HG03520 (cell line): ENCODE results near the gene SLC19A2.
A peak's percentile ranks its signal among the peaks of the same experiment; 100 is the strongest.
"Not testable (repeated sequence)": the region's sequence is repeated elsewhere in the genome, so short reads cannot be mapped to it uniquely, and the experiment has no call there.

ENCODE experiments used
- ATAC-seq: cut with Tn5 transposase; IDR thresholded peaks from one replicate; pipeline ENCODE4 v1.9.1; 2021; ENCODE audit warnings: mild to moderate bottlenecking, moderate library complexity; ENCODE audit not compliant: unreplicated experiment

The SLC19A2 gene, protein sequence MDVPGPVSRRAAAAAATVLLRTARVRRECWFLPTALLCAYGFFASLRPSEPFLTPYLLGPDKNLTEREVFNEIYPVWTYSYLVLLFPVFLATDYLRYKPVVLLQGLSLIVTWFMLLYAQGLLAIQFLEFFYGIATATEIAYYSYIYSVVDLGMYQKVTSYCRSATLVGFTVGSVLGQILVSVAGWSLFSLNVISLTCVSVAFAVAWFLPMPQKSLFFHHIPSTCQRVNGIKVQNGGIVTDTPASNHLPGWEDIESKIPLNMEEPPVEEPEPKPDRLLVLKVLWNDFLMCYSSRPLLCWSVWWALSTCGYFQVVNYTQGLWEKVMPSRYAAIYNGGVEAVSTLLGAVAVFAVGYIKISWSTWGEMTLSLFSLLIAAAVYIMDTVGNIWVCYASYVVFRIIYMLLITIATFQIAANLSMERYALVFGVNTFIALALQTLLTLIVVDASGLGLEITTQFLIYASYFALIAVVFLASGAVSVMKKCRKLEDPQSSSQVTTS

DNA sequence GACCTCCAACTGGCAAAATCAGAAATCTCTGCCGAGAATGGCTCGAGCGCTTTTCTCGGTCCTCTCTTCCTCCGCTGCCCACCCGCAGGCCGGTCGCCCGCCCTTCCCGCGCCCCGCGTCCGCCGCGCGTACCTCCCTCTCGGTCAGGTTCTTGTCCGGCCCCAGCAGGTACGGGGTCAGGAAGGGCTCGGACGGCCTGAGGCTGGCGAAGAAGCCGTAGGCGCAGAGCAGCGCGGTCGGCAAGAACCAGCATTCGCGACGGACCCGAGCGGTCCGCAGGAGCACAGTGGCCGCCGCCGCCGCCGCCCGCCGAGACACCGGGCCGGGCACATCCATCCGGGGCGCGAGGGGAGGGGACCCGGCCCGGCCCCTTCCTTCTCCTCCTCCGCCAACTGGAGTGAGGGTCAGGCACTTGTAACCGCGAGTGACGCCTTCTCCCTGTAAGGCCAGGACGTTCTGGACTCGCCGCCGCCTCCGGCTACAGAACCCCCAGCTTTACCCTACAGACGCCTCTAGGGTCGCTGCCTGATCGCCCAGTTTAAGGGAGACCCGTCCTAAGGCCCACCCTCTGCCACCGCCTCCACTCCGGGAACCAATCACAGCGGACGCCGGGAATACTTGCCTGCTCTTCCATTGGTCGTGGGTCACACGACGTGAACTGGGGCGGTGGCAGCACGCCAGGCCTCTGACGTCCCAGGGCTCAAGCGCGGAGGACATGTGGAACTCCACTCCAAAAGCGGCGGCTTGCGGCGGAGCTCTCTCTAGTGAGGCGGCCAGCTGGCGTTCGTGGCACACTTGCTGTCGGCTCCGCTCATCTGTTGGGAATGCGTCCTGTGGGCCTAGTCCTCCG is at the start of gene SLC19A2:
Gene SLC19A2, minus strand, starts transcription at position 514 of the 850 bp plus-strand sequence. Its CDS starts 178 bp downstream, at position 336.
- peak; percentile 99 for ATAC-seq

DNA sequence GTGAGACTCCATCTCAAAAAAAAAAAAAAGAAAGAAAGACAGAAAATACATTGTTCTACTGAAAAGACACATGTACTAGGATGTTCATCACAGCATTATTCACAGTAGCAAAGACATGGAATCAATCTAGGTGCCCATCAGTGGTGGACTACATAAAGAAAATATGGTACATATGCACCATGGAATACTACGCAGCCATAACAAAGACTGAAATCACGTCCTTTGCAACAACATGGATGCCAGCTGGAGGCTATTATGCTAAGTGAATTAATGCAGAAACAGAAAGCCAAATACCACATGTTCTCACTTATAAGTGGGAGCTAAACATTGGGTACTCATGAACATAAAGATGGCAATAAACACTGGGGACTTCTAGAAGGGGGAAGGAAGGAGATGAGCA is 48.9 kb upstream of the SLC19A2 start:
- no peak for ATAC-seq

DNA sequence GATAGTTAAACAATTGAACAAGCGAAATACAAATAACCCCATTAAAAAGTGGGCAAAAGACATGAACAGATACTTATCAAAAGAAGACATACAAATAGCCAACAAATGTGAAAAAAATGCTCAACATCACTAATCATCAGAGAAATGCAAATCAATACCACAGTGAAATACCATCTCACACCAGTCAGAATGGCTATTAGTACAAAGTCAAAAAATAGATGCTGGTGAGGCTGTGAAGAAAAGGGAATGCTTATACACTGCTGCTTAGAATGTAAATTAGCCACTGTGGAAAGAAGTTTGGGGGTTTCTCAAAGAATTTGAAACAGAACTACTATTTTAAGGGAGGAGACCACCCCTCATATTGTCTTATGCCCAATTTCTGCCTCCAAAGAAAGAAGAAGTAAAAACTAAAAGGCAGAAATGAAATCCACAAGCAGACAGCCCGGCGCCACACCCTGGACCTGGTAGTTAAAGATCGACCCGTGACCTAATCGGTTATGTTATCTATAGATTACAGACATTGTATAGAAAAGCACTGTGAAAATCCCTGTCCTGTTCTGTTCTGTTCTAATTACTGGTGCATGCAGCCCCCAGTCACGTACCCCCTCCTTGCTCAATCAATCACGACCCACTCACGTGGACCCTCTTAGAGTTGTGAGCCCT is 47.9 kb upstream of the SLC19A2 start:
- not testable (repeated sequence) for ATAC-seq

DNA sequence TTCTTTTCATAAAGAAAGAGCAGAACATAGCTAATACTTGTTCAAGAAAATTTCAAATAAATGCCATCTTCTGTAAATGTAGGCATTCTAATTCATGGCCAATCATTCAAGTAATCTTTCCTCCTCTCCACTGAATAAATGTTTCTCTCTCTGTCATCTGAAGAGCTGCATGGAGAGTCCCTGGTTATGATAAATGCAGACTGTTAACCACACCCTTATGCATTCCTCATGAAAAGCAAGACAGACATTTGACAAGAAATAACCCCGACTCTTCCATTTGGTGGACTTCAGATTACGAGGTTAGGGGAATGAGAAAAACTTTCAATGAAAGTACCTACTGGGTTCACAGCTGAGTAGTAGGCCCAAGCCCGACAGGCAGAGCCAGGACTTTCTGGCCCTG is 44.7 kb upstream of the SLC19A2 start:
- no peak for ATAC-seq

DNA sequence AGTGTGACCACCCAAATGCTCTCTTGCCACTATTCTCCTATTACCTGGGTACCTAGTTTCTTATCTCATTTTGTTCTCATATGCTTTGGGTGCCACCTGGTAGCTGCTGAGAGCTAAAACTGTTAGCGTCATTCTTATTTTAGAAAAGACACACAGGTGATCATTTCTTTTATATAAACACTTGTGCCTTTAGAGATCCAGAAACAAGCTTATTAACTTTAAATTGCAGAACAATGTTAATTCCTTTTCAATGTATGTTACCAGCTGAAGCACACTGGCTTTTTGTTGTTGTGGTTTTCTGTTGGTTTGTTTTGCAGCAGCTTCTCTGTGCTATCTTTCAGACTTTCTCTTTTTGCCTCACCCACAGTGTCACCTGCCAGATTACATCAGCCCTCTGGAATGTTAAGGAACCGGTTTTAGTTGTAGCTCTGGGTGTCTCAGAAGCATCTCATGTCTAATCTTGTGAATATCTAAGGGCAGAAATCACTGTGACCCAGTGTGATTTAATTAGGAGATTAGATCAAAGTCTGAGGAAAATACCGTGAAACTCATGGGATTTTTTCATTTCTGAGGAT is 43.4 kb upstream of the SLC19A2 start:
- ATAC-seq: no peak

DNA sequence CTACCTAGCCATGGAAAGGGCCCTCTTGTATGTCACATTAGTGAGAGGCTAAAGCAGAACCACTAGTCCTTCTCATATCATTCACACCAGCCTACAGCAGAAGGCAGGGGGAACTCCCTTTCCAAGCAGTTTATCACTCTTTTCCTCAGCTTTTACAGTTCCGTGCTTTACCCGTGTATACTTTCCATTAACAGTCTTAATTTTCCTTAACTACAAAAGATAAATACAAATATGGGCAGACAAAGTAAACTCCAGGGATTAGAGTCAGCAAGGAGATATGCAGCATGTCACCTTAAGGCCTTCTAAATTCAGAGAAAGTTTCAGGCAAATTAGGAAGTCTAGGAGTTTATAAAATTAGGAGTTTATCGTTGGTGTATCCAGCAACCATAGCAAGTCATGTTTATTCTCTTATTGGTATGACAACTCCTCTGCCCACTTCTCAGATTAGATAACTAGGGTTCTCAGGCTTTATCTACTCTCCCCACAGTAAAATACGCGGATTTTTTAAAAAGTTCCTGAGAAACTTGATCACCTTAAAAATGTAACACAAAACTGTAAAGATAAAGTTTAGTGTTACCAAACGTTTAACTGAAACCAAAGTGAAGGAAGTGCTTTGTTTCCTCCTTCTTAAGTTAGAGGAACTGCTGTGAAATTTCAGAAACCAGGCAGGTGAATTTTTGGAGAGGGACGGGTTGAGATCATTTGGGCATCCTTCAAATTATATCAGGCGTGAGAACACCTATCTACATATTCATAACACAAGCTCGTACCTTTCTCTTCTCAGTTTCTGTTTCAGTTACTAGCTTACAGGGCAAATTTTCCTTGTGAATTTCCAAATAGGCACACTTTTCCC is 42.7 kb upstream of the SLC19A2 start:
- no peak for ATAC-seq

DNA sequence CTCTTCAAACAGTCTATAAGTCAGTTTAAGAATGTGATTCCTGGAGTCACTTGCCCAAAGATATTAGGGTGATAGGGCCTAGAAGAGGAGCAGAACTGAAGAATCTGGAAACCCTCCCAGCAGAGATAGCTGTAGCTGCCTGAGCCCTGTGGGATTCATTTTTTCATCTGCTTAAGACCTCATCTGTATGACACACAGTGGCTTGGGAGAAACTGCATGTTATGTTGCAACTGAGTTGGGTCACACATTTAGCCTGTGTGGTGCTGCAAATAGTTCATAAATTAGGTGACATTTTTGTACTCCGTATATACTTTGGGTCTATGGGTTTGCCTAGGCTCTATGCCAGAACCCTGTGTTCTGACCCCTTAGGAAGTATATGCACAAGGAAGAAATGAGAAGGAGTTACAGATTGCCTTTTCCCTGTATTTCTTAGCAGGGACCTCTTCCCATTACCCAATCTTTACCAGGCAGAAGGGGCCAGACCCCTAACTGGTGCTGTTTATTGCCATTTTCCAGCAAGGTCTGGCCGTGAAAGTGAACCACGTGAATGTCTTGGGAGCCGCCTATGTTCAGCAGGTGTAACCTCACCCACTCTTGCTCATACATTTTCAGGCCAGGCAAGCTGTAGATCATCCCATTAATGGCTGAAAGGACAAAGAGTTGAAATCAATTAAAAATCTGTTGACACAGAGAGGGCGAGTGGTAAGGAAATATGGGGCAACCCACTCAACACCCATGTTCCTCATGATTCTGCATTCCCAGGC is 41.9 kb upstream of the SLC19A2 start:
- ATAC-seq: no peak

DNA sequence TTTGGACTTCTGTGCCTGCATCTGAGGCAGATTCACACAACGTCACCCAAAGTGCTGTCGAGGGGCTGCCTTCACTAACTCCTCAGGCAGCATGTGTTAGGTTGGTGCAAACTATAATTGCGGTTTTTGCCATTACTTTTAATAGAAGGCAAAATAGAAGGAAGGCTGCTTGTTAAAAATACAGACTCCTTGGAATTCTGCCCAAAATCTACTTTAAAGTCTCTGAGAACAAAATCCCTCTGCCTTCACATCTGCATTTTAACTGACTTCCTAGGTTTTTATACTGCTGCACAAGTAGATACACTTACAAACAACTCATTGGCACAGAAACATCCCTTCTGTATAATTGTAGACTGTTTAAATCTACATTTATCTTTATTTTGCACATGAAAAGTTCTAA is 41.3 kb upstream of the SLC19A2 start:
- ATAC-seq: no peak

DNA sequence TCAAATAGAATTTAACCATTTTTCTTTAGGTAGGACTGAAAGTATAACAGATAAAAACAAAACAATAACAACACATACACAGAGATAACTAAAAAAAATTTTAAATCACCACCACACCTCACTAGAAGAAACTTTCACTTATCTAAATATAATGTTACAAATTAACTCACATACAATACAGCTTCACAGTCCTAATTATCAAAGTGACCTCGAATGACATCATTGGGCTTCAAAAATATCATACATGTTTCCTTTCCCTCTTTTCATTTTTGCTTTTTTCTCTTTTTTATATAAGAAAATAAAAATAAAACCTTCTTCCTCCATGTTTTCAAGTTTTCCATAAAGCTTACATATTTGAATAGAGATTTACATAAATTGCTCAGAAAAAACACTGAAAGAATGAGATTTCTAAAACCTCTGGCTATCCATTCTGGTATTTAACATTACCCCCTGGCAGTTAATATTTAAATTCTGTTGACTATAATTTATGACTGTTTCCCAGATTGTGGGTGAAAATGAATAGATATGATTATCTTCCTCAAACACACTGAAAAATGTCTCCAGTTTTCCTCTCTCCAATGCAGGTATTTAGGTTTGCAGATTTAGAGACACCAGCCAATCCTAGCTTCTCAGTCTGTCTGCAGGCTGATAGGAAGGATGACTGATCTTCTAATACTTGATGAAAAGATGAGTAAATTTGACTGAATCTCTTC is 40.5 kb upstream of the SLC19A2 start:
- no peak for ATAC-seq

DNA sequence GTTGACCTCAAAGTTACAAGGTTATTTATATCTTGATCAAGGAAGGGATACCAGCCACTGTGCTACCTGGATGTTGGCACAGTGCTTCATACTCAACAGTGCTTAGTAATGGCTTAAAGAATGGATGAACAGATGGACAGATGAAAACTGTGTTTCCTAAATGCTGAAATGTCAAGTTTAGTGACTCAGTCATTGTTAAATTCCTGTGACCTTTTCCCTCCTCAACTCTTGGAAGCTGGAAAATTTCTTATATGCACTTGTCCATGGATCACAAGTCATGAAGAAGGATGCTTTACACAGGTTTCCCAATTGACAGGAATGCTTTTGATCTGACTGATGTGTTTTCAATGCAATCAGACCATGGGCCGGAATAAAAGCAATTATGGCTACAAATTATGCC is 39.6 kb upstream of the SLC19A2 start:
- ATAC-seq: no peak

DNA sequence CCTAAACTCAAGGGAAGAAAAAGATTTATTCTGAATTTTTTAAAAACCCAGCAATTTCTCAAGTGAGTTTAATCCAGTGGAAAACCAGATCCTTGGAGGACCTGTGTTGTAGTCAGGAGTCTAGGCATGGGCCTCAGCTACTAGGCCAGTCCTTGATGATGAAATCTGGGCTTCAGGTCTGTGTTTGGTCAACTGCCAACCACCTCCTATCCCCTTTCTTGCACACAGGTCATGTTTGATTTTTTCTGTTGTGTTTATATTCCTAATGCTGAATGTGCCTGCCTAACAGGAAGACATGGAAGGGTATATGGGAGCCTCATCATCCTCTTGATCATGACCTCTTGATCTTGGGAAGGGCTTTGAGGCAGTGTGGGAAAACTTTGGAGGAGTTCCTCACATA is 38.2 kb upstream of the SLC19A2 start:
- ATAC-seq: no peak

DNA sequence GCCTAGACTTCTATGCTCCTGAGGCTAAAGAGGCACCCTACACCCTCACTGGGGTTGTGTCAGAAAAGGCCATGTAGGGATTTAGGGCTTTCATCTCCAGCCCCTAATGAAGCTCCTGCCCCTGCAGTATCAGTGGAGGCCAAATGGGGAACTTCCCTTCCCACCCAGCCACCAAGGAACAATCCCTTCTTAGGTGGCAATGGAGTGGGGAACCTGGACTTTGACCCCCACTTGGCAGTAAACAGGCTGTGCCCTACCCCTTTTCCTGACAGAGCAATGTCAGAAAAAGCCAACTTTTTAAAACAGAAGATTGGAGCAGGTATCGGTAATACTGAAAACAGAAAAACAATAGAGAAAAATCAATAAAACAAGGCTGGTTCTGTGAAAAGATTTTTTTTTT is 35.5 kb upstream of the SLC19A2 start:
- no peak for ATAC-seq

DNA sequence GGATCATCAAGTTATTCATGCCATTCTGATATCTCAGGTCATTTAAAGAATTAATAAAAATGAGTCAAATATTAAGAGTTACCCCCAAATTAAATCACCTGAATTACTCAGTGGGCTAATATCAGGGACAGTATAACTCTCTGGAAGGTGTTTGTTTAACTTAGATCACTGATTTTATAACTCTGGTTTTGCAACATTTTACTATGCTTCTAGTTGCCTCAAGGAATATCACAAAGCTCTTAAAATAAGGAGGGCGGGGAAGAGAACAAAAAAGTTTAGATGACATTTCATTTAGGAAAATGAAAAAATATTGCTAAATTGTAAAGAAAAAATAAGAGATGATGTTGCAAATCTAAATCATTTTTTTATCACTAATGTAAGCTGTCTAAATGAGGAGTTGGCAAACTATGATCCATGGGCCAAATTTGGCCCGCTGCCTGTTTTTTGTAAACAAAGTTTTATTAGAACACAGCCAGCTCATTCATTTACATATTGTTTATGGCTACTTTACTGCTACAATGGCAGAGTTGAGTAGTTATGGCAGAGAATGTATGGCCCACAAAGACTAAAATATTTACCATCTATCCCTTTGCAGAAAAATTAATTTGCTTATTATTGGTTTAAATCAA is 31.9 kb upstream of the SLC19A2 start:
- no peak for ATAC-seq

DNA sequence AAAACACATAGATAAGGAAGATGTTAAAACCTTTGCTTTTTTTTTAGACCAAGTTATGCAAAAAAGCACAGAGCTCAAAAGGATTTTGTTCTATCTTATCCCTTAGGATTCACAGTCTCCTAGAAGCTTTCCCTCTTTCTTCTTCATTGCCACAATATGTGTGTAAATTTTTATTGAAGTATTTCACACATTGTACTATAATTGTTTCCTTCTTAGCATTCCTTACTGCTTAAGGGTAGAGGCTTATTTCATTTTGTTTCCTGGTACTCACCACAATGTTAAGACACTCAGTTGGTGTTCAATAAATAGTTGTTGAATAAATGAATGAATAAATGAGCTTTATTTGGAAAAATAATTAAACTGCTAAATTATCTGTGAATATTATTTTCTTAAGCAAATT is 29.9 kb upstream of the SLC19A2 start:
- no peak for ATAC-seq

DNA sequence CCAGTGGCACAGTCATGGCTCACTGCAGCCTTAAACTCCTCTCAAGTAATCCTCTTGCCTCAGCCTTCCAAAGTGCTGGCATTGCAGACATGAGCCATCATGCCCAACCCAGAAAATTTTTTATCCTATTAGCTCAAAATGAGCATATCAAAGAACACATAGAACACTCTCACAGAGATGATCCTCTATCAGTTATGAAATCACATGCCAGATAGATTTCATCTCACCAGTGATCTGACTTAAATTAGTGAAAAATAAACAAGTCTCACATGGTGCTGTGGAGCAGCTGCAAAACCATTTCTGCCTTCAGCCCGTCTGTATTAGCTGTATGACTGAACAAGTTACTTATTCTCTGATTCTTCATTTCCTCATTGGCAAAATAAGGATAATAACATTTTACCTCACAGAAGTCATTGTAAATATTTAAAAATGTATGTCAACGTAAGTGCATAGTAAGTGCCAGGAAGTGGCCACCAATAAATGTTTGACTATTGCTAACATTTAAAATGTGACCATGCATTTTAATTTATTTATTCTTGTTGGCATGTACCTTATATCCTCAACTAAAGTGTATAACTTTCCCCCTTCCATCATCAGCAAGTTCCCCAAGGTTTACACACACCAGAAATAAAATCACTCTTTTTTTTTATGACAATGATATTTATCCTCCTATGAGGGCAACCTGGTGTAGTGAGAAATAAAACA is 29.0 kb upstream of the SLC19A2 start:
- ATAC-seq: no peak

DNA sequence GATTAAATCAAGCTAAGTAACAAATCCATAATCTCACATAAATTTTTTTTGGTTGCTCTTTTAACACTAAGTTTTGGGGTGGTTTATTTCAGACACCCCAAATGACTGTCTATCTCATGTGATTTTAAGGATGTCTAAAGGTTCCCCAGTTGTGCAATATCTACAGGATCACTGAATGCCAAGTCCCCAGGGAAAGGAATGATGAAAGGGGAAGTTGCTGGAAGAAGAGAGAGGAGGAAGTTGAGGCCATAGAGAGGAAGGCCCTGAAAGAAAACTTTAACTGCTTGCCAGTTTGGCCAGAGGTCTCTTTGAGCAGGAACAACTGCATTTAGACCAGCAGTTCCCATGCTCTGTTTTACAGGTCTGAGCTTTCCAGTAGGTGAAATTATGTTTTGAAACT is 27.5 kb upstream of the SLC19A2 start:
- no peak for ATAC-seq

DNA sequence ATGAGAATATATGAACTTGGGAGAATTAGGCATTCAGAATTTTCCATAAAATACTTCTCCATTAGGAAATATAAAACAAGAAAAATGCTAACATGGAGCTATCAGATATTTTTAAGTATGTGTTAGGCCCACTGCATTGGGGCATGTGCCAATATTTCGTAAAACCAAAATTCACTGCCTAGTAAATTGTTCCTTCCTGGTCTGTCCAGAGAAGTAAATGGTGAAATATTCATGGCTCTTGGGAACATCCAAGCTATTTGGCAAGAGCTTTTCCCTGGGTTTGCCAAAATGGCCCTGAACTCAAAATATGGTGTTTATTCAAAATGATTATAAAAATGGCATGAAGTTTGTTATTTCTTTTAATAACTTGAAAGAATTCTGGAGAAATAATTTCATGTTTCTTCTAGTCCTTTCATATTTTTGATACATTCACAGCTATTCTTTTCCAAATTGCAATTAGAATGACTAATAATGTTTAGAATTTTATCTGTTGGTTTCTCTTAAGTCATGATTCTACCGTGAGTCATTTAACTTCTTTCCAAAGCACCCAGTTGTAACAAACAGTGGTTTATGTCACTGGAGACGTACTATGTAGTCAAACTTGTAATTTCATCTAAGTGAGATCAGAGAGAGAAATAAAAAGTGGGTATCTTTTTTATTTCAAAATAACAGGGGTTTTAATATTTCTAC is 25.7 kb upstream of the SLC19A2 start:
- ATAC-seq: no peak
